Suprapubic skin (tissue), 4 donors: ENCODE results near the gene ERO1B. TPM values are rescaled to one million over a fixed set of nuclear protein-coding genes. Genes with fewer than 3 reads are reported as not detected.
"Not testable (repeated sequence)": the region's sequence is repeated elsewhere in the genome, so short reads cannot be mapped to it uniquely, and the experiment has no call there.

Experiments used
- DNase-seq, 2 donors: peaks; one replicate each; pipeline ENCODE4 v3.0.0-alpha.2; 2019; ENCODE audit warnings: low spot score in 2 of 2
- H3K27ac ChIP-seq: fragments of 200-600 bp; sonication (generic); one replicate; pipeline ENCODE4 v1.5.1; 2019
- H3K27me3 ChIP-seq: fragments of 200-600 bp; sonication (generic); one replicate; pipeline ENCODE4 v1.5.1; 2019
- H3K36me3 ChIP-seq: fragments of 200-600 bp; sonication (generic); one replicate; pipeline ENCODE4 v1.5.1; 2019
- H3K4me1 ChIP-seq: fragments of 200-600 bp; sonication (generic); one replicate; pipeline ENCODE4 v1.5.1; 2019
- H3K4me3 ChIP-seq: fragments of 200-600 bp; sonication (generic); one replicate; pipeline ENCODE4 v1.5.1; 2019; ENCODE audit warnings: mild to moderate bottlenecking
- H3K9me3 ChIP-seq: fragments of 200-600 bp; sonication (generic); one replicate; pipeline ENCODE4 v1.5.1; 2019
- EP300 ChIP-seq: sonication (generic); formaldehyde crosslinking; IDR thresholded peaks from one replicate; pipeline ENCODE4 v1.6.1; 2017; ENCODE audit warnings: antibody characterized with exemption
- POLR2A ChIP-seq, 2 donors: fragments of 450-650 bp; IDR thresholded peaks; one replicate each; pipeline ENCODE4 v1.6.1; 2017; ENCODE audit warnings: antibody characterized with exemption in 2 of 2, mild to moderate bottlenecking in 2 of 2, moderate library complexity in 2 of 2
- POLR2AphosphoS5 ChIP-seq, 3 donors: sonication (generic); formaldehyde crosslinking; IDR thresholded peaks; one replicate each; pipeline ENCODE4 v1.6.1; 2017; ENCODE audit warnings: antibody characterized with exemption in 3 of 3
- WGBS: methylation state at CpG from one replicate; pipeline ENCODE4 v1.1.5; 2018; 5-methylcytosine and 5-hydroxymethylcytosine counted together
- total RNA-seq, 4 donors: library from RNA; depleted of rRNA; stranded (reverse); fragments of >200 nt; gene quantifications; one replicate each; pipeline ENCODE4 v1.1.0, GENCODE V29; 2016
- TF ChIP-seq, protein P1 (sequence below), 2 donors: fragments of 200-600 bp in 1 of 2; fragments of 450-650 bp in 1 of 2; sonication (generic) in 1 of 2; IDR thresholded peaks; one replicate each; pipeline ENCODE4 v1.5.1; 2016 to 2019; ENCODE audit warnings: antibody characterized with exemption in 2 of 2, mild to moderate bottlenecking in 1 of 2, moderate library complexity in 1 of 2

The ERO1B gene
- total RNA-seq, 4 donors from 2014 or later, result 2.9 to 11.7 (median 4.2) TPM

DNA sequence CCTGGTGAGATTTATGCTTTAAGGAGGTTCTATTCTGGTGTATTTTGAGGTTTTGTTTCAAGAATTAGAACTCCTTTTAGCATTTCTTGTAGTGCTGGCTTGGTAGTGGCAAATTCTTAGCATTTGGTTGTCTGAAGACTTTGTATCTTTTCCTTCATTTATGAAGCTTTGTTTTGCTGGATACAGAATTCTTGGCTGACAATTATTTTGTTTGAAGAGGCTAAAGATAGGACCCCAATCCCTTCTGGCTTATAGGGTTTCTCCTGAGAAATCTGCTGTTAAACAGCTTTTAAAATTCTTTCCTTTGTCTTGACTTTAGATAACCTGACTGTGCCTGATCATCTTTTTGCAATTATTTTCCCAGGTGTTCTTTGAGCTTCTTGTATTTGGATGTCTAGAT, 80.8 kb downstream of the ERO1B start:
- TF ChIP-seq POLR2AphosphoS5 (IDR thresholded peaks at IDR 0.05) (no peak), EP300 (no peak), POLR2A (IDR thresholded peaks at IDR 0.05) (no peak)
- TF ChIP-seq, protein P1, sequence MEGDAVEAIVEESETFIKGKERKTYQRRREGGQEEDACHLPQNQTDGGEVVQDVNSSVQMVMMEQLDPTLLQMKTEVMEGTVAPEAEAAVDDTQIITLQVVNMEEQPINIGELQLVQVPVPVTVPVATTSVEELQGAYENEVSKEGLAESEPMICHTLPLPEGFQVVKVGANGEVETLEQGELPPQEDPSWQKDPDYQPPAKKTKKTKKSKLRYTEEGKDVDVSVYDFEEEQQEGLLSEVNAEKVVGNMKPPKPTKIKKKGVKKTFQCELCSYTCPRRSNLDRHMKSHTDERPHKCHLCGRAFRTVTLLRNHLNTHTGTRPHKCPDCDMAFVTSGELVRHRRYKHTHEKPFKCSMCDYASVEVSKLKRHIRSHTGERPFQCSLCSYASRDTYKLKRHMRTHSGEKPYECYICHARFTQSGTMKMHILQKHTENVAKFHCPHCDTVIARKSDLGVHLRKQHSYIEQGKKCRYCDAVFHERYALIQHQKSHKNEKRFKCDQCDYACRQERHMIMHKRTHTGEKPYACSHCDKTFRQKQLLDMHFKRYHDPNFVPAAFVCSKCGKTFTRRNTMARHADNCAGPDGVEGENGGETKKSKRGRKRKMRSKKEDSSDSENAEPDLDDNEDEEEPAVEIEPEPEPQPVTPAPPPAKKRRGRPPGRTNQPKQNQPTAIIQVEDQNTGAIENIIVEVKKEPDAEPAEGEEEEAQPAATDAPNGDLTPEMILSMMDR (IDR thresholded peaks at IDR 0.05), result no peak
- no peaks in the 10 kb centered on the region for H3K27me3 ChIP-seq
- no peak for DNase-seq
- H3K27ac ChIP-seq, result no peak overlapping the region
- H3K9me3 ChIP-seq, result peaks cover 10% of the 10 kb centered on the region
- no peaks in the 10 kb centered on the region for H3K4me1 ChIP-seq
- H3K36me3 ChIP-seq, result peaks cover 25% of the 10 kb centered on the region
- H3K4me3 ChIP-seq, result no peak overlapping the region

DNA sequence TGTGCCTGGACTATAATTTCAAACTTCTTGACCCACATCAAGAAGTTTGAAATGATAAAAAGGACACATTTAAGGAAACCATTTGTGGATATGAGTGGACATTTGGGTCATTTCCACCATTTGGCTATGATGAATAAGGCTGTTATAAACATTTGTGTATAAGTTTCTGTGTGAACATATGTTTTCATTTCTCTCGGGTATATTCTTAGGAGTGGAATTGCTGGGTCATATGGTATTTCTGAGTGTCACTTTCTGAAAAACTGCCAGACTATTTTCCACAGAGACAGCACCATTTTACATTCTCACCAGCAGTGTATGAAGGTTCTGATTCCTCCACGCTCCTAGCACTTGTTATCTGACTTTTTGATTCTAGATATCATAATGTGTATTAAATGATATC, 88.6 kb downstream of the ERO1B start:
- WGBS, result 91% methylated on average over 2 of the region's 2 CpGs
- peaks cover 43% of the 10 kb centered on the region for H3K36me3 ChIP-seq
- no peak for TF ChIP-seq POLR2A (IDR thresholded peaks at IDR 0.05)
- no peak for TF ChIP-seq POLR2AphosphoS5 (IDR thresholded peaks at IDR 0.05)

DNA sequence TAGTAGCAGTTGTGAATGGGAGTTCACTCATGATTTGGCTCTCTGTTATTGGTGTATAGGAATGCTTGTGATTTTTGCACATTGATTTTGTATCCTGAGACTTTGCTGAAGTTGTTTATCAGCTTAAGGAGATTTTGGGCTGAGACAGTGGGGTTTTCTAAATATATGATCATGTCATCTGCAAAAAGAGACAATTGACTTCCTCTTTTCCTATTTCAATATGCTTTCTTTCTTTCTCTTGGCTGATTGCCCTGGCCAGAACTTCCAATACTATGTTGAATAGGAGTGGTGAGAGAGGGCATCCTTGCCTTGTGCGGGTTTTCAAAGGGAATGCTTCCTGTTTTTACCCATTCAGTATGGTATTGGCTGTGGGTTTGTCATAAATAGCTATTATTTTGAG, 93.7 kb downstream of the ERO1B start:
- not testable (repeated sequence) for H3K4me3 ChIP-seq, H3K27me3 ChIP-seq, H3K4me1 ChIP-seq, H3K27ac ChIP-seq, H3K9me3 ChIP-seq, DNase-seq
- 91% methylated on average over 1 of the region's 1 CpG for WGBS
- peaks cover 51% of the 10 kb centered on the region for H3K36me3 ChIP-seq

More for the DNA sequence above, 88.6 kb downstream of the ERO1B start:
- Histone ChIP-seq H3K27ac (no peak overlapping the region), H3K9me3 (peaks cover 10% of the 10 kb centered on the region), H3K4me3 (no peak overlapping the region), H3K4me1 (no peaks in the 10 kb centered on the region), H3K27me3 (no peaks in the 10 kb centered on the region)
- no peak for DNase-seq

DNA sequence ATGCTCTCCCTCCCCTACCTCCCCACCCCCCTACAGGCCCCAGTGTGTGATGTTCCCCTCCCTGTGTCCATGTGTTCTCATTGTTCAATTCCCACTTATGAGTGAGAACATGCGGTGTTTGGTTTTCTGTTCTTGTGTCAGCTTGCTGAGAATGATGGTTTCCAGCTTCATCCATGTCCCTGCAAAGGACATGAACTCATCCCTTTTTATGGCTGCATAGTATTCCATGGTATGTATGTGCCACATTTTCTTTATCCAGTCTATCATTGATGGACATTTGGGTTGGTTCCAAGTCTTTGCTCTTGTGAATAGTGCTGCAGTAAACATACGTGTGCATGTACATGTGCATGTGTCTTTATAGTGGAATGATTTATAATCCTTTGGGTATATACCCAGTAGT, 95.3 kb downstream of the ERO1B start:
- DNase-seq, H3K4me3 ChIP-seq, H3K27me3 ChIP-seq, H3K4me1 ChIP-seq, H3K9me3 ChIP-seq, H3K27ac ChIP-seq: not testable (repeated sequence)
- 88% methylated on average over 2 of the region's 2 CpGs for WGBS
- peaks cover 41% of the 10 kb centered on the region for H3K36me3 ChIP-seq

DNA sequence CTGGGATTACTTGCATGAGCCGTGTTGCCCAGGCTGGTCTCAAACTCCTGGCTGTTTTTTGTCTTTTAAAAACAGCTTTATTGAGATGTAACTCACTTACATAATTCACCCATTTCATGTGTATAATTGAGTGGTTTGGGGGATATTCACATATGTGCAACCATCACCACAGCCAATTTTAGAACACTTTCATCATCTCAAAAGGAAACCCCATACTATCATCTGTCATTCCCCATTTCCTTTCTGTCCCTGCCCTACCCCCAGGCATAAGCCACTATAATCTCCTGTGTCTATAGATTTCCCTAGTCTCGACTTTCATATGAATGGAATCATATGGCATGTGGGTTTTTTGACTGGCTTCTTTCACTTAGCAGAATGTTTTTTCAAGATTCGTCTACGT, 96.1 kb downstream of the ERO1B start:
- DNase-seq, result no peak
- no peaks in the 10 kb centered on the region for H3K27me3 ChIP-seq
- H3K36me3 ChIP-seq, result peaks cover 42% of the 10 kb centered on the region
- no peaks in the 10 kb centered on the region for H3K4me1 ChIP-seq
- no peak overlapping the region for H3K4me3 ChIP-seq
- no peak overlapping the region for H3K27ac ChIP-seq
- TF ChIP-seq, protein P1 (IDR thresholded peaks at IDR 0.05), result no peak
- no peak for TF ChIP-seq EP300
- TF ChIP-seq POLR2A (IDR thresholded peaks at IDR 0.05), result no peak
- TF ChIP-seq POLR2AphosphoS5 (IDR thresholded peaks at IDR 0.05), result no peak
- H3K9me3 ChIP-seq, result peaks cover 5% of the 10 kb centered on the region
- WGBS, result 79% methylated on average over 4 of the region's 4 CpGs

DNA sequence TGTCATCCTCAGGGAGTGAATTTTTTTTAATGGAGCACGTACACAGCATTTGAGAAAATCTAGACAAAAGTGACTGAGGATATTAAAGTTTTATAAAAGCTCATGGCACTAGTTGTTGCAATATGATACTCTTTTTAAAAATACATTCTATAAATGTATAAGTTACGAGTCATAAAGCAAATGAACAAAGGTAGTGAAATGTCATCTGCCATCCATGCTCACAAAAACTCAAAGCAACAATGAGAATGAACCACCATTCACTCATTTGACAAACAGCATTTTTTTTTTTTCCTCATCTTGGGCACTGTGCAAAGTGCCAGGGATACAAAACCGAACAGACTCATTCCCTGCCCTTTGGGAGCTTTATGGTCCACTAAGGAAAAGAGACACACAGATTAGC, 100.7 kb downstream of the ERO1B start:
- Histone ChIP-seq H3K36me3 (peaks cover 40% of the 10 kb centered on the region), H3K9me3 (no peaks in the 10 kb centered on the region), H3K27me3 (no peaks in the 10 kb centered on the region), H3K27ac (no peak overlapping the region), H3K4me1 (no peaks in the 10 kb centered on the region), H3K4me3 (no peak overlapping the region)
- no peak for DNase-seq
- 94% methylated on average over 3 of the region's 3 CpGs for WGBS
- TF ChIP-seq, protein P1 (IDR thresholded peaks at IDR 0.05), result no peak
- TF ChIP-seq POLR2A (IDR thresholded peaks at IDR 0.05) (no peak), EP300 (no peak), POLR2AphosphoS5 (IDR thresholded peaks at IDR 0.05) (no peak)

DNA sequence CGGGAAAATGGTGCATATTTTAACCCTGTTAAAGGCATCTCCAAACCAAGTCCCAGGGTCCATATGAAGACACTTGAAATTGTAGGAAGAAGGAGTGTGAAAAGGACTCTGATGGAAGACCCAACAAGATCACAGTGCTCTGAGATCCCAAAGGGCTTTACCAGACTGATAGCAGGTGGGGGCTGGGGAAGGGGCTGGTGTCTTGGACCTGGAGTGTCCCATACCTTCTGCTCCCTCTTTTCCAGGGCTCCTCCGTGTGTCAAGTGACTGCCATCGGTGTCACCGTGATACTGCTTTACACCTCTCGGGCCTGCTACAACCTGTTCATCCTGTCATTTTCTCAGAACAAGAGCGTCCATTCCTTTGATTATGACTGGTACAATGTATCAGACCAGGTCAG, 102.1 kb downstream of the ERO1B start:
- Histone ChIP-seq H3K27ac (no peak overlapping the region), H3K4me3 (no peak overlapping the region), H3K36me3 (peaks cover 28% of the 10 kb centered on the region), H3K9me3 (no peaks in the 10 kb centered on the region), H3K4me1 (no peaks in the 10 kb centered on the region), H3K27me3 (no peaks in the 10 kb centered on the region)
- TF ChIP-seq, protein P1 (IDR thresholded peaks at IDR 0.05), result no peak
- TF ChIP-seq POLR2AphosphoS5 (IDR thresholded peaks at IDR 0.05) (no peak), POLR2A (IDR thresholded peaks at IDR 0.05) (no peak), EP300 (no peak)
- DNase-seq, result no peak
- WGBS, result 90% methylated on average over 6 of the region's 6 CpGs
